Vagina (tissue), 2 donors: Measurements from ENCODE around the gene PDRG1.

ENCODE experiments used
- CTCF ChIP-seq, 3 experiments: fragments of 450-650 bp in 2 of 3; fragments of 200-600 bp in 1 of 3; sonication (generic) in 1 of 3; IDR thresholded peaks; one replicate each; pipeline ENCODE4 v1.5.1; 2017 to 2019; ENCODE audit warnings: antibody characterized with exemption in 3 of 3, mild to moderate bottlenecking in 2 of 3, moderate library complexity in 2 of 3
- POLR2A ChIP-seq, 2 donors: fragments of 450-650 bp; IDR thresholded peaks; one replicate each; pipeline ENCODE4 v1.6.1; 2017; ENCODE audit warnings: antibody characterized with exemption in 2 of 2, mild to moderate bottlenecking in 2 of 2, moderate library complexity in 2 of 2

- TF ChIP-seq POLR2A (IDR thresholded peaks at IDR 0.05) (no peak), CTCF (IDR thresholded peaks at IDR 0.05) (no peak)
These were observed 31.5 kb downstream of the PDRG1 start for GRCh38 chr20:31920275-31920855.
